PC-3 (cell line): Measurements from ENCODE around the gene ANKS1A.

Source experiments
- CTCF ChIP-seq: fragments of 300-600 bp; sonication (generic); conservative IDR thresholded peaks from 2 replicates; pipeline ENCODE4 v1.5.1; 2017; ENCODE audit warnings: antibody characterized with exemption, low read depth, mild to moderate bottlenecking, low read length
- EZH2 ChIP-seq: fragments of 300-600 bp; sonication (generic); IDR thresholded peaks from one replicate; pipeline ENCODE4 v1.6.1; 2017; ENCODE audit warnings: antibody characterized with exemption, mild to moderate bottlenecking, low read length; ENCODE audit not compliant: unreplicated experiment

- TF ChIP-seq CTCF = no peak
- TF ChIP-seq EZH2 = no peak
Measured at GRCh38 chr6:34941421-34941820, 52.4 kb downstream of the ANKS1A start.
